Spinal cord (tissue), 10 donors: ENCODE measurements around the gene COPG2. TPM values are rescaled to one million over a fixed set of nuclear protein-coding genes. Genes with fewer than 3 reads are reported as not detected.

Source experiments
- DNase-seq, 6 donors: peaks; one replicate each; pipeline versions ENCODE4 v3.0.0 to v3.0.0-alpha.2; 2013 to 2015; ENCODE audit warnings: low spot score in 6 of 6, low read depth in 4 of 6
- H3K27ac ChIP-seq: one replicate; pipeline ENCODE4 v1.5.1; 2013; ENCODE audit warnings: low read depth, low read length, control low read depth
- H3K27me3 ChIP-seq: one replicate; pipeline ENCODE4 v1.6.1; 2013; ENCODE audit warnings: low read length; ENCODE audit not compliant: control insufficient read depth, insufficient read depth
- H3K36me3 ChIP-seq: one replicate; pipeline ENCODE4 v1.6.1; 2013; ENCODE audit warnings: low read length; ENCODE audit not compliant: control insufficient read depth, insufficient read depth
- H3K4me1 ChIP-seq: one replicate; pipeline ENCODE4 v1.6.1; 2013; ENCODE audit warnings: low read length; ENCODE audit not compliant: control insufficient read depth, insufficient read depth
- H3K4me3 ChIP-seq: one replicate; pipeline ENCODE4 v1.5.1; 2013; ENCODE audit warnings: low read depth, low read length, control low read depth
- H3K9me3 ChIP-seq: one replicate; pipeline ENCODE4 v1.6.1; 2013; ENCODE audit warnings: low read length; ENCODE audit not compliant: control insufficient read depth, insufficient read depth
- WGBS: methylation state at CpG from one replicate; pipeline ENCODE4 v1.1.5; 2013; ENCODE audit warnings: missing lambda C conversion rate; ENCODE audit not compliant: insufficient coverage; 5-methylcytosine and 5-hydroxymethylcytosine counted together
- polyA plus RNA-seq, 2 donors: library from polyadenylated mRNA; unstranded; fragments of 120-200 nt; gene quantifications; one replicate each; pipeline ENCODE4 v1.2.1, GENCODE V29; 2013; ENCODE audit not compliant: insufficient read length in 2 of 2
- total RNA-seq, 2 donors: library from RNA; depleted of rRNA in 1 of 2; stranded (reverse); fragments of 120-200 nt in 1 of 2; fragments of >200 nt in 1 of 2; gene quantifications; one replicate each; pipeline versions ENCODE4 v1.2.3 to v1.2.4, GENCODE V29; 2013 to 2014
- donor health status: healthy.

COPG2 gene
- total and polyA plus RNA-seq, 4 donors = 40.4 to 52.6 (median 44.7) TPM

- Histone ChIP-seq H3K36me3 (peaks cover 8% of the 10 kb centered on the region), H3K9me3 (no peaks in the 10 kb centered on the region), H3K4me3 (no peak overlapping the region), H3K27me3 (no peaks in the 10 kb centered on the region), H3K4me1 (no peaks in the 10 kb centered on the region), H3K27ac (no peak overlapping the region)
- no peak for DNase-seq
- 77% methylated on average over 4 of the region's 4 CpGs for WGBS
Measured at GRCh38 chr7:130655286-130655685, 13.3 kb downstream of the COPG2 start.

DNA sequence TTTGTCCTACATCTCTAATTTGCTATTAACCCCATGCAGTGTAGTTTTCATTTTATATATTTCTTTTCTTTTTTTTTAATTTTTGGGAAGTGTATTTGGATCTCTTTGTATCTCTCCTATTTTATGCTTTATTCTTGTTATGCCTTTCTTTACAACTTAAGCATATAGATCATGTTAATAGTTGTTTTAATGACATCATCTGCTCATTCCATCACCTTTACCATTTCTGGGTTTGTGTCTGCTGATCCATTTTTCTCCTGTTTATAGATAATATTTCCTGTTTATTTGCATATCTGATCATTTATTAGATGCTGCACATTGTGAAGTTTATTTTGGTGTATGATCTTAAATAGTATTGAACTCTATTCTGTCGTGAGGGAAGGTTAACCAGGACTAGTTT, 13.7 kb downstream of the COPG2 start:
- WGBS = no CpG with 5 or more reads among the region's 1 CpG
- Histone ChIP-seq H3K4me1 (no peaks in the 10 kb centered on the region), H3K27ac (no peak overlapping the region)

GRCh38 chr7:130650611-130651120, 17.9 kb downstream of the COPG2 start:
- 78% methylated on average over 1 of the region's 1 CpG for WGBS
- H3K9me3 ChIP-seq = peaks cover 4% of the 10 kb centered on the region
- H3K36me3 ChIP-seq = peaks cover 2% of the 10 kb centered on the region
- DNase-seq = peak in 2 of 6 donors; percentile 62 to 68
- no peaks in the 10 kb centered on the region for H3K4me1 ChIP-seq
- no peak overlapping the region for H3K27ac ChIP-seq
- H3K4me3 ChIP-seq = no peak overlapping the region
- no peaks in the 10 kb centered on the region for H3K27me3 ChIP-seq

More for the DNA sequence above, 13.7 kb downstream of the COPG2 start:
- H3K4me3 ChIP-seq = no peak overlapping the region
- no peaks in the 10 kb centered on the region for H3K27me3 ChIP-seq
- H3K9me3 ChIP-seq = no peaks in the 10 kb centered on the region
- DNase-seq = no peak
- H3K36me3 ChIP-seq = peaks cover 8% of the 10 kb centered on the region

DNA sequence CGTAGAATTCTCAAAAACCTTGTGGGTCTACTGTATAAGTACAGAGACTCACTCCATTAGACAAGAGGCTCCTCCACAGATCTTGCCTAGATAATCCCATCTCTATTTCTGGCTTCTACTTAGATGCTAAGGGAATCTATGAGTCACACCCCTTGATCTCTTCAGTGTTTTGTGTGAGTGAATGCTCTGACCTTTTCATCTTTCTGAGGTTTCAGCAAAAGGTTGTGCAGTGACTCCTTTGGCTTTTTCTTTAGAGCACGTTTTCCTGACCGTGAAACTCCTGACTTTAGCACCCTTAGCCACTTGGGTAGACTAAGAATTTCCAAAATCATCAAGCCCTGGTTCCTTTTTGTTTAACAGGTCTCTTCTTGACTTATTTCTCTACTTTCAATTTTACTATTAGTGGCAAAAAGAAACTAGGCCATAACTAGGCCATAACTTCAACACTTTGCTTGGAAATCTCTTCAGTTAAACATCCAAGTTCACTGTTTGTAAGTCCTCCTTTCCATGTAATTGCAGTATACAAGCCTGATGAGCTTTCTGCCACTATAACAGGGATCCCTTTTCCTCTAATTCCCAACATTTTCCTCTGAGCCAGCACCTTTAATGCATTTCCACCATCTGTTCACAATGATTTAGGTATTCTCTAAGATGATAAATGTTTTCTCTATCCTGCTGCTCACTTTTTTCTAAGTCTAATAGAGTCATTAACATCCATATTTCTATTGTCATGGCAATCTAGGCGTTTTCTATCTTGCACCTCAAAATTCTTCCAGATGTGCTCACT, 19.4 kb downstream of the COPG2 start:
- Histone ChIP-seq H3K36me3 (peaks cover 5% of the 10 kb centered on the region), H3K27me3 (no peaks in the 10 kb centered on the region), H3K4me1 (no peaks in the 10 kb centered on the region), H3K27ac (no peak overlapping the region), H3K4me3 (no peak overlapping the region), H3K9me3 (peaks cover 4% of the 10 kb centered on the region)
- DNase-seq = no peak
- 98% methylated on average over 4 of the region's 4 CpGs for WGBS

DNA sequence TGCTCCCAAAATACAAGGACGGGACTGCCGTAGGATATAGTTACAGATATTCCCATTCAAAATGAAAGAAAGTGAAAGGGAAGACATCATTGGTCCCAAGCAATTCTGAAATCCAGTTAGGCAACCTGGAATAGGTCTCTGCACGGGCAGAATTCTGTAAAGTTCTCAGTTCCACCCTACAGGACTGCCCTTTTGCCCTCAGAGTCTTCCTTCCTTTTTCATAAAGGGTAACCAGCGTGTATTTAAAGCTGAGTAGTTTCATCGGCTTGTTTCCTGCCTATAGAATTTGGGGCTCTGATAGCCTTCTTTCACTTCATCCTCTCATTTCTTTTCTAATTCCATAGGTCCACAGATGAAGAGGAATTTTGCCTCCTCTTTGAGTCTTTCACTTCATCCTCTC, 20.0 kb downstream of the COPG2 start:
- 91% methylated on average over 3 of the region's 5 CpGs for WGBS
- no peak for DNase-seq
- Histone ChIP-seq H3K4me1 (no peaks in the 10 kb centered on the region), H3K36me3 (peaks cover 5% of the 10 kb centered on the region), H3K4me3 (no peak overlapping the region), H3K27me3 (no peaks in the 10 kb centered on the region), H3K27ac (no peak overlapping the region), H3K9me3 (peaks cover 4% of the 10 kb centered on the region)

- Histone ChIP-seq H3K9me3 (no peaks in the 10 kb centered on the region), H3K27ac (no peak overlapping the region), H3K4me1 (no peaks in the 10 kb centered on the region), H3K27me3 (no peaks in the 10 kb centered on the region), H3K4me3 (no peak overlapping the region), H3K36me3 (peaks cover 16% of the 10 kb centered on the region)
- DNase-seq = no peak
- 100% methylated on average over 3 of the region's 4 CpGs for WGBS
Measured at GRCh38 chr7:130642383-130642782, 26.2 kb downstream of the COPG2 start.

GRCh38 chr7:130641497-130641896, 27.1 kb downstream of the COPG2 start:
- Histone ChIP-seq H3K36me3 (peaks cover 16% of the 10 kb centered on the region), H3K9me3 (no peaks in the 10 kb centered on the region), H3K27me3 (no peaks in the 10 kb centered on the region), H3K4me3 (no peak overlapping the region), H3K4me1 (no peaks in the 10 kb centered on the region), H3K27ac (no peak overlapping the region)
- 100% methylated on average over 2 of the region's 3 CpGs for WGBS
- DNase-seq = no peak

DNA sequence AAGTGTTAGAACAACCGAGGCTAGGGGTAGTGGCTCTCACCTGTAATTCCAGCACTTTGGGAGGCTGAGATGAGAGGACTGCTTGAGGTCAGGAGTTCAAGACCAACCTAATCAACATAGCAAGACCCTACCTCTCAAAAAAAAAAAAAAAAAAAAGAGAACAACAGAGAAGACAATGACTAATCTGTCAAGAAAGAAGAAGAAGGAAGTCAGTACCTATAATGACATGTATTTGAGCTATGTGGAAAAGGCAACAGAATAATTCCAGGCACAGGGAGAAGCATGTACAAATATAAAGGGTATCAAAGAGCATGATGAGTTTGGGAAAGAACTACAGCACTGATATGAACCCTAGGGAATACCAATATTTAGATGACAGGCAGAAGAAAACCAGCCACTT, 27.5 kb downstream of the COPG2 start:
- no peak overlapping the region for H3K4me3 ChIP-seq
- no CpG with 5 or more reads among the region's 1 CpG for WGBS
- no peaks in the 10 kb centered on the region for H3K4me1 ChIP-seq

GRCh38 chr7:130639388-130639787, 29.2 kb downstream of the COPG2 start:
- no CpG with 5 or more reads among the region's 1 CpG for WGBS
- Histone ChIP-seq H3K4me3 (no peak overlapping the region), H3K27ac (no peak overlapping the region), H3K36me3 (peaks cover 13% of the 10 kb centered on the region), H3K27me3 (no peaks in the 10 kb centered on the region), H3K9me3 (no peaks in the 10 kb centered on the region), H3K4me1 (no peaks in the 10 kb centered on the region)
- no peak for DNase-seq

More for the DNA sequence above, 27.5 kb downstream of the COPG2 start:
- peaks cover 16% of the 10 kb centered on the region for H3K36me3 ChIP-seq
- H3K27me3 ChIP-seq = no peaks in the 10 kb centered on the region
- DNase-seq = no peak
- no peak overlapping the region for H3K27ac ChIP-seq
- no peaks in the 10 kb centered on the region for H3K9me3 ChIP-seq

- H3K9me3 ChIP-seq = peaks cover 8% of the 10 kb centered on the region
- no peaks in the 10 kb centered on the region for H3K27me3 ChIP-seq
- no peaks in the 10 kb centered on the region for H3K4me1 ChIP-seq
- no peak overlapping the region for H3K4me3 ChIP-seq
- DNase-seq = no peak
- no peak overlapping the region for H3K27ac ChIP-seq
- no peaks in the 10 kb centered on the region for H3K36me3 ChIP-seq
Measured at GRCh38 chr7:130632111-130632510, 36.4 kb downstream of the COPG2 start.
